T-helper 1 cell (primary cell): ENCODE results near the gene NFRKB.
A peak's percentile ranks its signal among the peaks of the same experiment; 100 is the strongest.
"Not testable (repeated sequence)": the region's sequence is repeated elsewhere in the genome, so short reads cannot be mapped to it uniquely, and the experiment has no call there.

ENCODE experiments used
- DNase-seq, 5 donors: peaks; one replicate each; pipeline ENCODE4 v3.0.0-alpha.2; 2012 to 2020

Gene NFRKB

DNA sequence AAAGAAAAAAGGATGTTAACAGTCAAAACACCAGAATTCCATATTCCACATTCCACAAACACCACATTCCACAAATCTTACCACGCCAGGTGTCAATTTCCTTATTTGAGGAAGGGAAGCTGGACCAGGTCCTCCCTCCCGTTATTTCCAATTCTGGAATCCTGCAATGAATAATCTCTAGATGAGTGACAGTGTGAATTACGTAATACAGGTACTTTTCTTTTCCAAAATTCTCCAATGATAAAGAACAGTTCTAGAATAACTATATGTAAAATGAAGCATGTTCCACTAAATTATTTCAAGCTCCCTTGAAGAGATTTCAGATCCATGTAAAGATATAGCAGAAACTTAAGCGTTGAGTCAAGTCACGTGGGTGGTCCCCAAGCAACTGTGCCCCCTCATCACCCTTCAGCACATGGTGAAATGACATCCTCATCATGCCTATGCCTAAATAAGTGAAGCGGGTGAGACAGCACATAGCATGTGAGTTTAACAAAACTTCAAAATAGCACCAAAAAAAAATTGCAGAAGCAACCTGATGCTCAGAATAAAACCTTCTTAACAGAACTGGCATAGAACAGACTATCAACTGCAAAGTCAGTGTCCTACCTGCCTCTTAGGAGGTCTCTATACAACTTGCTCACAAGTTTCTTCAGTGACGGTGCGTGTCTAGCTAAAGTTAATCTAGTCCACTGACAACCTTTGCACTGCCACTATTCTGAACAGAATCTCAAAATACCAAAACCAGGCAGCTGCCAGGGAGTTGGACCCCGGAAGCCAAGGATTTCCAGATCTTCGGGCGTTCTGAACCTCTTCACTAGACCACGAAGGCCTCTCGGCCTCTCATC, 876 bp downstream of the NFRKB start:
- peak in 1 of 5 donors; percentile 11 for DNase-seq

DNA sequence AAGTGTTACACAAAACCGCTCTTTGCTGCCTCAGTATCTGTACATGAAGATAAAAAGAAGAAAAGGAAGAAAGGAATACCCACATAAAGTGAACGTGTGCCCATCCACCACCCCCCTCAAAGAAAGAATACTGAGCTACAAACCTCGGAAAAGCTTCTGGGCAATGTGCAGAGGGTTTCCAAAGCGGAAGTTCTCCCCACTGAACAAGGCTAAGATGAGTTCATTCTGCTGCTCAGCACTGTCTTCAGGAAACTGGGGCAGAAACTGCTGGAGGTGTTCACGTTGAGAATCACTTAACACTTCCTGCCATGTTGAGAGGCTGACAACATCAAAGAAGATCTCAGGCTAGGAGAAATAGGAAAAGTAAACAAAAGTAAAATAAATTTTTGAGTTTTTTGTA, 6.9 kb downstream of the NFRKB start:
- peak in 1 of 5 donors; percentile 53 for DNase-seq

DNA sequence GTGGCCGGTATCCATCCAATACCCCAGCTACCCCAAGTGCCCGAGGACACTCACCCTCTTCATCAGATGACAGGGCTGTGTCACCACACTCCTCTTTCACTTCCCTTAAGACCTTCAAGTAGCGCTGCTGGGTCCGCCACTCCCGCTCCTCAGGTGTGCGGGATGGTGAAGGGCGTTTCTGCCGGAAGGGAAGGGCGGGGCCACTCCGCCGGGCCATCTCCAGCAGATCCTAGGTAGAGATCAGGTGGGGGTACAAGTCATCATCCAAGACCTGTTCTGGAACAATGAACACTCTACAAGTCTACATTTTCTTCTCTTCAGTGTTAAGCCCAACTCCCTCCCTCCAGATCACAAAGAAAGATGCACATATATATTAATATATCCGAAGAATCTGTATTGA, 10.0 kb downstream of the NFRKB start:
- DNase-seq = no peak

DNA sequence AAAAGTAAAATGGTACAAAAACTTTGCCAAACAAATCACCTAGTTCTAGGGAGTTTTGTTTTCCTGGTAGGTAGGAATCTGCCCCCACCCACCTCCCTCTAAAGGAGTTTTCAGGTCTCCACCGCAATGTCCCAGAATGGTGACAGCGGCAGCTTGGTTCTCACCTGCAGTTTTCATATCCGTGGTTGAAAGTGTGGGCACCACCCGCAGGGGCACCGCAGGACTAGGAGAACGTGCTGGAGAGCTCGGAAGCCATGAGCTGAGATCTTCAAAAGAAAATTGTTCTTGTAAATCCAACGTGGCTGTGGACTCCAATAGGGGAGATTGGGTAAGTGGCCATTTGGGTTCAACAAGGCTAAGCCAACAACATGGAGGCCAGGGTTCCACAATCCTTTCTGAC, 10.8 kb downstream of the NFRKB start:
- DNase-seq = no peak

DNA sequence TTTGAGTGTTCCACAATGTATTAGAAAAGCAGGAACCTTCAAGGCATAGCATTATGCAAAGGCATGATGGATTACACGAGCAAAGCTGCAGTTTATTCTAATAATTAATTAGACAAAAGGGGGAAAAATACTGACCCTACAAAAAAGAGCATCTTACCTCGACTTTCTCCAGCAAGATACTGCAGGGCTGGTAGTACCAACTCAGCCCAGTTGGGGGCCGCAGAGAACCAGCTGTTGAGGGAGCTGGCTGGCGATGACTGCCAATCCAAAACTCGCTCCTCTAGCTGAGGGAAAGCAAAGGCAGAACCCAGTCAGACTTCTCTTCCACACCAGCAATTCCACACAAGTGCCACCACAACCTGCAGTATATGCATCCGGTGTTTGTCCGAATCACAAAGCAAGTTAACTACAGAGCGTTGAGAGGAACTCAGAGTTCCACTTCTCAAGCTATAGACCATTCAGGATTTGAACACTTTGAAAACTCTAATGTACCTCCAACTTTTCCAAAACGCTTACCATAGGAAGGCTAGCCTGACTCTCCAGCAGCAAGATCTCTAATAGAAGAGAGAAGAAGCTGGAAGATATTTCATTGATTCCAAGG, 13.7 kb downstream of the NFRKB start:
- peak in 3 of 5 donors; percentile 14 to 17 (median 14) for DNase-seq

DNA sequence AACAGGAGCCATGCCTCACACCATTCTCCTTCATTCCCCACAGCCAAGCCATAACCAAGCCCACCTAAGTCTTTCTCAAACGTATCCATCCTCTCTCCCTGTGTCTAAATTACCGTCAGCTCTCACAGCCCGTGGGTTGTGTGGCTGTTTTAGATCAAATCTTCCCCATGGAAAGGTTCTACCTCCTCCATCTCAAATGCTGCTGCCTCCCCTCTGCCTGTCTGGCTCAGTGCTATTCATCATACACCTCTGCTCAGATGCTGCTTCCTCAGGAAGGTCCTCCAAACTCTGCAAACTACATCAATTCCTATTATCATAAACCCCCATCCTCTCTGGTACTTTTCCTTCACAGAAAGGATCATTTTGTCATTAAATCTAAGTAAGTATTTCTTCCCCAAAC, 15.1 kb downstream of the NFRKB start:
- no peak for DNase-seq

DNA sequence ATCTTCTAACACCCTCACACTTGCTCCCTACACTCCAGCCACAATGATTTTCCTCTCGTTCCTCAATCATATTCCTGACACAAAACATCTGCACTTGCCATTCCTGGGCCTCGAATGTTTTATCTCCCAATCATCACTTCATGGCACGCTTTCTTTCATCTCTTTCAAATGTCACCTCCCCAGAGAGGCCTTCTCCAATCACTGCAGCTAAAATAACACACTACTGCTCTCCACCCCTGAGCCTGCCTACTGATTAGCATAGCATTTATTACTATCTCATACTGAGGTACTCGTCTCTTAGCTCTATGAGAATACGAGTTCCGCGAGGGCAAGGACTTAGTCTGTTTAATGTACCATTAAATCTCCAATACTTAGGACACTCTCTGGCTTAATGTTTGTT, 23.5 kb downstream of the NFRKB start:
- no peak for DNase-seq

DNA sequence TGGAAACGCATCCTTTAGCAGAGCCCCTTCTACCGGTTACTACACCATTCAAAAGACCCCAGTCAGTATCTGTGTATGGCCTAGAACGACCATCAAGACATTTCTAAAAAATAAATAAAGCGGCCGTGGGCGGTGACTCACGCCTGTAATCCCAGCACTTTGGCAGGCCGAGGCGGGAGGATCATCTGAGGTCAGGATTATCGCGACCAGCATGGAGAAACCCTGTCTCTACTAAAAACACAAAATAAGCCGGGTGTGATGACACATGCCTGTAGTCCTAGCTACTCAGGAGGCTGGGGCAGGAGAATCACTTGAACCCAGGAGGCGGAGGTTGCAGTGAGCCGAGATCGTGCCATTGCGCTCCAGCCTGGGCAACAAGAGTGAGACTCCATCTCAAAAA, 26.8 kb downstream of the NFRKB start:
- not testable (repeated sequence) for DNase-seq

DNA sequence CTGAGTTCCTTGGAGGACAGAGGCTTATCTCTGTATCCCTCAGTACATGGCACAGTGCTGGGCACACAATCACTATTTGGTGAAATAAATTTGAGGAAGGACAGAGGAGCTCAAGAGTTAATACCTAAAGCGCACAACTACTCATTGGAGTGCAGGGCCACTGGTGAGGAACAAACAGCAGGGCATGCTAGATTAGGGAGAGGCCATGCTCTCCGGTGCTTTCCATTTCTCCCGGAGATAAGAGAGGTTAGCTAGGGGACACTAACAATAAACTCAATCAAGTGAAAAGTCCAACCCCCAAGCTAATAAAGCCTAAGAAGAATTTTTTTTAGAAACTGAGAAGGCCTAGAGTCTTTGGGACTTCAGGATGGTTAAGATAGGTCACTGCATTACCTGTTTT, 29.1 kb downstream of the NFRKB start:
- DNase-seq = no peak

DNA sequence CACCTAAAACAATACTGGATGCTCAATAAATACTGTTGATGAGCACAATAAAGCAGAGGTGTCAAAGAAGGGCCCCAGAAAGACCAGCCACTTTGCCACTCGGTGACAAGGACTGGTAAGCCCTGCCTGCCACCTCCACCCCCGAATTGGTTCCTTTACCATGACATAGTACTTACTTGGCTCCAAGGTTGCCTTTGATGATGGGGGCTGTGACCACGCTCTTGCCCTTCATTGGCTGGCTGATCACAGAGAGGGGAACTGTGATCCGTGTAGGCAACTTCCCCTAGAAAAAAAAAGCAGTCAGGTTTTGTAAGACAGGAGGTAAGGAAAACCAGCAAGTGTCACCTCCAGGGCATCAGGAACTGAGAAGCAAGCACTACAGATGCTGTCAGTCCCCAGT, 29.7 kb downstream of the NFRKB start:
- no peak for DNase-seq

DNA sequence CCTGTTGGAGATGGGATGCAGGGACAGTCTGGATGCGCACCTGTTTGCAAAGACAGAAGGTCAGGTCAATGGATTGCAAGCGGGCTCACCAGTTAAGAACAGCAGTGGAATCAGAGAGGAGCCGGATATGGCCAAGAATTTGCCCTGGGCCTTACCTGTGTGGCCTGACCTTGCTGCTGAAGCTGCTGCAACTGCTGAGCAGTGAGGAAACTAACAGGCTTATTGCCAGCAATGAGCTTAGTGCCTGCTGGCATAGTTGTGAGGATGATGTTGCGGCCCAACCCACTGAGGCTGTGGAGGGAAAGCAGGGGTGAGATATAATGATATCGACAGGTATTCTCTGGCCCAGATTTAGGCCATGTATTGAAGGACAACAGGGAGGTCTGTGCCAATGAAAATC, 30.6 kb downstream of the NFRKB start:
- no peak for DNase-seq

DNA sequence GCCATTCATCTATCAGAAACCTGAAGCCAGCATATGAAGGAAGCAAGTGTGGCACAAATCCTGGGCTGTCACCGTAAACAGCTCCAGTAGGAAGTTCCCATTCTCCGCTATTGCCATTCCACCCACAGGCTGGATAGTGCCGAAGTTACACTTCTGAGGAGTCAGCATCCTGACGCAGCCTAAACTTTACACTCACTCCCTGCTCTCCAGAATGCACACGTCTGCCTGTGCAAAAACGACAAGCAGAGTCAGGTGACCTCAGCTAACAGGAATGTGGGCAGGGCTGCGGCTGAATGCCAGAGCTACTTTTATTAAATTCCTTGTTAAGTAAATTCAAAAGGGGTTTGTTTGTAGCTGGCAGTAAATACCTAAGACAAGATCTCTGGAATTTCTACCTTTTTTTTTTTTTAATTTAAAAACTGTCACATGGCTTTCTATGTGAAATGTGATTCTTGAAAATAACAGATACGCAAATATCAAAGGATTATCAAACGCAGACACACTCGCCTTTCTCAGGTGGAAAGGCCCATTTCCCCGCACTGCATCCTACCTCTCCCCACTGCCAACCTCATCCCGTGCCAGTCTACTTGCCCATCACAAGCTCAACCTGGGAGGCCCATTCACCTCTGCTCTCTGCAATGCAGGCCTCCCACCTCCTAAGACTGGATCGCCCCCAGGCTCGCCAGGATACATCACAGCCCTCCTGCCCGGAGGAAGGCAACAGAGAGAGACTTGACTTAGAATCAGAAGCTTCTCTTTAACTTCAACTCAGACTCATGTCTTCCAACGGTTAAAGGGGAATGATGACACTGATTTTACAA, 33.5 kb downstream of the NFRKB start:
- no peak for DNase-seq

DNA sequence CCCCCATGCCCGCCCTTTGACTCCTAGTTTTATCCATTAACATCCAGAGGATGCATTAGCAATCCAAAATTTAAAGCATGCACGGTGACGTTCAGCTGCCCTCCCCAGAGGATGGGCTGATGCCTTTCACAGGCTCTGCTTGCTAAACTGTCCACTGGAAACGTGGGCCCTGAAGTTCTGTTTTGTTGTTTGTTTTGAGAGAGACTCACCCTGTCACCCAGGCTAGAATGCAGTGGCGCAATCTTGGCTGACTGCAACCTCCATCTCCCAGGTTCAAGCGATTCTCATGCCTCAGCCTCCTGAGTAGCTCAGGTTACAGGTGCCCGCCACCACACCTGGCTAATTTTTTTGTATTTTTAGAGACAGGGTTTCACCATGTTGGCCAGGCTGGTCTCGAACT, 39.3 kb downstream of the NFRKB start:
- no peak for DNase-seq

DNA sequence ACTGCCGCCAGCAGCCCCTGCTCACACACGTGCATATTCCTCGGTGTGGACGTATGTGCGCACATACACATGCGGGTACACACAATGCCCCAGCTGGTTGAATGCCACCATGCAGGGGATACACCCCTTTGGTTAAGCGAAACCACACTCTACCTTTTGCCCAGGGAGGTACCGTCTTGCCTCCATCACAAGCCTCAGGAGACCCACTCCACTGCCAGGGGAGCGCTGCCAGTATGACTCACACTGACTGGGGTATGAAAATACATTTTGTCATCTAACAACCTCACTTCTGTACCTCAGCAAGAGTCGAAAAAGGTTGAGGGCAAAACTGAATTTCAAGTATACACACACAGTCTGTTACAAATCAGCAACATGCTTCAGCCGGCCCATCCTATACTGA, 40.3 kb downstream of the NFRKB start:
- DNase-seq = no peak

DNA sequence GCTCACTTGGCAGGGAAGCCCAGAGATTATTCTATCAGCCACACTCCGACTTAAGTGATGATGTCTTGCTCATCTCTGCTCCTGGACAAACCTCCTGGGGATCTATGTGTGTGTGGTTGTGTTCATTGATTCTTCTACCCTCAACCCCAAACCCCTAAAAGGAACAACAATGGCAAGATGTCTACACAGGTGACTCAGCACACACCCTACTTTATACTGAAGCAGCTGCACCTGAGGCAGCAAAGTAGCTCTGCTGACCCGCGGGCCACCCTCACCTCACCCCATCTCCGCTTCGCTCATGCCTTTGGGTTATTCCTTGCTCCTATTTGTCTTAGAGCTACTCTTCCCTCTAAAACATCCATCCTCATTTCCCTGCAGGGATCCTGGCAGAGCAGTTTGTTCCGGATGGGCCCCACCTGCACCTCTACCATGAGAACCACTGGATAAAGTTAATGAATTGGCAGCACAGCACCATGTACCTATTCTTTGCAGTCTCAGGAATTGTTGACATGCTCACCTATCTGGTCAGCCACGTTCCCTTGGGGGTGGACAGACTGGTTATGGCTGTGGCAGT, 41.1 kb downstream of the NFRKB start:
- no peak for DNase-seq

DNA sequence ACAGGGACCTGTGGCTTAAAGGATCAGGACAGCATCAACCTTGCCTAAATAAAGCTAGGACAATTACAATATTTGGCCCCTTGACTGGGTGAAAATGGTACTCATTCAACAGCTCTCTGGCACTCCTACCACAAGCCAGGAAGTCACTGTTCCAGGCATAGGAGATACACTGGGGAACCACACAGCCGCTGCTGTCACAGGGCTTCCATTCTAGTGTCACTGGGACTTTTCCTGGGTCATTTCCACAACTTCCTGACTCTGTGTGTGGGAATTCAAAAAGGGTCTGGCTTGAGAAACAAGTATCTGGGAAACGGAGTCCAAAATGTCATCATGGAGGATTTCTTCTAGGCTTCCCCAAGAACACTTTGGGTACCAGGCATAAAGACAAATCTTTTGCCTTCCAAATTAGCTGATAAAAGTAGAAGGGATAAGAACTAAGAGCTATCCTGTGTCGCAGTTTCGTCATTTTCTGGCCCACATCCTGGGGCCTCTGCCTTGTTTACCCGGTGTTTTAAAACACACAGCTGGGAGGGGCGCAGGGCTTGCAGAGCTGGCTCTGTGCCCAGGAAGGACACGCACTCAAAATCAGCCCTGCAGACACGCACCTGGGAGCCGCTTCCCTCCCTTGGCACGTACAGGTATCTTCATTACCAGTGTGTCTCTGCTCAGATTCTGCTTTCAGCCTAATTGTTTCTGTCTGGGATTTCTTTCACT, 41.7 kb downstream of the NFRKB start:
- DNase-seq = peak; percentile 30 to 85 (median 62)

DNA sequence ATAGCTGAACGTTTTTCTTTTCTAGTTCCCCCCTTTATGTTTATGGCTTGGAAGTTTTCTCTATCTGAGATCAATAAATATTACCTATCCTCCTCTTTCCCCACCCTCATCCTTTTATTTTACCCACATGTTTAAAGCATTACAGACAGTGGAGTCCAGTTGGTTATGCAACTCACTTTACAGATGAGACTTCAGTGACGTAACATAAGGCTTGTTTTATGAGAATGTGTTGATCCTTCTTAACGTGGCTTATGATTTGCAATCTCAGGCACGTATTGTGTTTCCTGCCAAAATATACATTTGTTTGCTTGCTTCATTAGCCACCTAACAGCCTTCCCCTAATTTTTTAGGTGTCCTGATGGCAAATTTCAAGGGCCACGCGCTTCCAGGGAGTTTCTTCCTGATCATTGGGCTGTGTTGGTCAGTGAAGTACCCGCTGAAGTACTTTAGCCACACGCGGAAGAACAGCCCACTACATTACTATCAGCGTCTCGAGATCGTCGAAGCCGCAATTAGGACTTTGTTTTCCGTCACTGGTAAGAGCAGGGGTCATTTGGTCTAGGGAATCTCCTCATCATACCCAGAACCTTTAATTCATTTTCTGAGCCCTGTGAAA, 43.1 kb downstream of the NFRKB start:
- no peak for DNase-seq

DNA sequence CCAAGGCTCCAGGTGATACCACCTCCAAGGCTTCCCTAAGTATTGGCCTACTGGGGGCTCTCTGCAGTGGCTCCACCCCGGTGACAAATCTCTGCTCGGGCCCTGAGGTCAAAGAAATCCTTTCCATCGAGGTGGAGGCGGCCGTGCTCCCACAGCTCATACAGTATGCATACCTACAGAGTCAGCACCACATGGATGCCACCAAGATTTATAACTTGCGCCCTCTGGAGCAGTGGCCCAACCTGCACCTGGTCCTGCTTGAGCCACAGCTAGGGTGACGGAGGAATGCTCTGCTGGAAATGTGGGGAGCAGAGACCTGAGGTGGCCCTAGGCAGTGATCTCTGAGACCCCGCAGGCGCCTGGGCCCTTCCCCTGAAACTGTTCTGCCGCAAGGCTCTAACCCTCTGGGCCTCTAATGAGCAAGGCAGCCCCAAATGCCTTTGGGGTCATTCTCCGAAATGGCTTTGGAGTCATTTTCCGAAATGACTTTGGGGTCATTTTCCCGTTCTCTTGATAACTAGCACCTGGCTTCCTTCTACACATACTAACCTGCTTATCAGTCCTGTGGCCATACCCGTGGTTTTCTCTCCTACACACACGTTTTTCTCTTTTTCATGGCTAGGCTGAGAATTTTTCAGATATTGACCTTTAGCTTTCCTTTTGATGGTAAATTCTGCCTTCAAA, 45.8 kb downstream of the NFRKB start:
- no peak for DNase-seq

DNA sequence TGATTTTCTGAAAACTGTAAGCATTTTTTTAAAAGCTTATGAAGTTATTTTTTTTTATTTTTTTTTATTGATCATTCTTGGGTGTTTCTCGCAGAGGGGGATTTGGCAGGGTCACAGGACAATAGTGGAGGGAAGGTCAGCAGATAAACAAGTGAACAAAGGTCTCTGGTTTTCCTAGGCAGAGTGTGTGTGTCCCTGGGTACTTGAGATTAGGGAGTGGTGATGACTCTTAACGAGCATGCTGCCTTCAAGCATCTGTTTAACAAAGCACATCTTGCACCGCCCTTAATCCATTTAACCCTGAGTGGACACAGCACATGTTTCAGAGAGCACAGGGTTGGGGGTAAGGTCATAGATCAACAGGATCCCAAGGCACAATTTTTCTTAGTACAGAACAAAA, 48.0 kb downstream of the NFRKB start:
- DNase-seq = not testable (repeated sequence)

DNA sequence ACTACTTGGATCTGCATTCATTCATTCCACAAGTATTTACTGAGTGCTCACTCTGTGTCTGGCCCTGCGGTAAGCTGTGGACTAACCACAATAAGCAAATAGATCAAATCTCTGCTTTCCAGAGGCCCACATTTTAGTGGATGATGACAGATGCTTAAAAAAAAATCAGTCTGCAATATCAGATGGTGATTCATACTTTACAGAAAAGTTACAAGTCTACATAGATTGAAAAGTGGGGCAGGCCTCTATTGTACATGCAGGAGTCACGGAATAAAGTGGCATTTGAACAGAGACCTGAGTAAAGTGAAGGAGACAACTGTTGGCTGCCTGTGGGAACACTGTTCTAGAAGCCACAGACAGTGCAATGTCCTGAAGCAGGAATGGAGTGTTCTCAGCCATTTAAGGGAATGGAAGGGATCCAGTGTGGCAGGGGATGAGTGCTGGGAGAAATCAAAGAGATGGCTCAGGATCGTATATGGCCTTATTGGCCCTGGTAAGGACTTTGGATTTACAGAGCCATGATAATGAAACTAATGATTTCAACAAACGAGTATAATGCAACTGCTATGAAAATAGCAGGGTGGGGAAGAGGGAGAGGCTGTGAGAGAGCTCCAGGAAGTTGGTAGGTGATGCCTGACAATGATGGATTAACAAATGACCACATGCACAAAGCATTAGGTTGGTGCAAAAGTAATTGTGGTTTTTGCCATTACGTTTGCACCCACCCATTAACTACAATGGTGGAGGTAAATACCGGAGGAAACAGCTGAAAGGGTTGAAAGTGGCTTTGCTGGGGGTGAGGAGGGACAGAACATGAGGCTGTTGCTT, 48.7 kb downstream of the NFRKB start:
- DNase-seq = peak in 1 of 5 donors; percentile 38
